Cardiac muscle cell (in vitro differentiated cells and primary cell): ENCODE results near the gene FXYD2. TPM values are rescaled to one million over a fixed set of nuclear protein-coding genes. Genes with fewer than 3 reads are reported as not detected.

Source experiments
- DNase-seq, 2 donors: peaks; one replicate each; pipeline versions ENCODE4 v3.0.0 to v3.0.0-alpha.2; 2010 to 2017; ENCODE audit warnings: low read depth in 1 of 2, low spot score in 1 of 2
- H3K27ac ChIP-seq: fragments of 200-600 bp; sonication (generic); 2 replicates; pipeline ENCODE4 v1.5.1; 2016
- H3K27me3 ChIP-seq: fragments of 200-600 bp; sonication (generic); 2 replicates; pipeline ENCODE4 v1.6.0; 2016; ENCODE audit warnings: control low read depth
- H3K36me3 ChIP-seq: fragments of 200-600 bp; sonication (generic); 2 replicates; pipeline ENCODE4 v1.5.1; 2016; ENCODE audit warnings: control low read depth
- H3K4me1 ChIP-seq: fragments of 200-600 bp; sonication (generic); 2 replicates; pipeline ENCODE4 v1.8.1; 2017; ENCODE audit warnings: low read depth, mild to moderate bottlenecking, mixed run types
- H3K4me3 ChIP-seq: fragments of 200-600 bp; sonication (generic); 2 replicates; pipeline ENCODE4 v1.5.1; 2016; ENCODE audit warnings: mild to moderate bottlenecking
- H3K9me3 ChIP-seq: fragments of 200-600 bp; sonication (generic); 2 replicates; pipeline ENCODE4 v1.5.1; 2017; ENCODE audit warnings: low read depth, mild to moderate bottlenecking, control low read depth
- polyA plus RNA-seq: library from polyadenylated mRNA; unstranded; fragments of >200 nt; fragmentation: Nextera tagmentation; extraction: Ambion mirVana; gene quantifications from 2 replicates; pipeline ENCODE4 v1.2.1, GENCODE V29; 2016
- total RNA-seq: library from RNA; depleted of rRNA; stranded (reverse); fragments of >200 nt; gene quantifications from 2 replicates; pipeline ENCODE4 v1.2.3, GENCODE V29; 2016
- TF ChIP-seq, protein P1 (sequence below): IDR thresholded peaks from 2 replicates; pipeline ENCODE4 v1.5.1; 2012; ENCODE audit warnings: low read depth, mild to moderate bottlenecking, low read length

Gene FXYD2
- total and polyA plus RNA-seq, 2 experiments from 2014 or later = 2.3 to 2.4 TPM

DNA sequence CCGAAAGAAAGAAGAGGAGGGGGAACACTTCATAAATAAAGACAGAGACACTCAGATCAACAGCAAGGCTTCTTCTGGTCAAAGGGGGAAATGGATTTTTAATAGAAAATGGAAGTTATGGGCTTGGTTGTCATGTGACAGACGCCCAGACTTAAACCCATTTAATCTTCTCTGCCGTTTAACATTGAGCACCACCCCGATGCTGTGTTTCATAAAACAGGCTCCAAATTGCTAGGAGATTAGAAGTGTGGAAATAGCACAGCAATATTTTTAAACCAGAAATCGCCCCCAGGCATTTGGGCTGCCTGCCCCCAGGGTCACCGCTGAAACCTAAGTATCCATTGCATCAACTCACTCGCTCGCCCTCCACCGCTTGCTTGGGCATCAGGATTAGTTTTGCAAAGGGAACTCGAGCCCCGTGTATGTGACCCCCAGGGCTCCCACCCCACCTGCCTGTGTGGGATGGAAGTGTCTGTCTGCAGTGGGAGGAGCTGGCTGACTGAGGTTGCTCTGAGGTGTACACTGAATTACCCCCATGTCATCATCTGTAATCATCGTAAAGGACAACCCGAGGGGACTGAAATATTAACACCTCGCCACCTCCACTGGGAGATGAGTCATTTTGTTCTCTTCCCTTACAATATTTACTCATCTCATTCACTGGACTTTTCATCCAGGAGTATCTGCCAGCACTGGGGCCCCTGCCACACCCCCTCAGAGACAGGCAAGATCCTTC is 38.2 kb downstream of the FXYD2 start:
- Histone ChIP-seq H3K4me3 (no peak overlapping the region), H3K9me3 (no peaks in the 10 kb centered on the region), H3K27ac (no peak overlapping the region), H3K4me1 (no peaks in the 10 kb centered on the region), H3K27me3 (peaks cover 29% of the 10 kb centered on the region), H3K36me3 (no peaks in the 10 kb centered on the region)
- DNase-seq = no peak
- TF ChIP-seq, protein P1, sequence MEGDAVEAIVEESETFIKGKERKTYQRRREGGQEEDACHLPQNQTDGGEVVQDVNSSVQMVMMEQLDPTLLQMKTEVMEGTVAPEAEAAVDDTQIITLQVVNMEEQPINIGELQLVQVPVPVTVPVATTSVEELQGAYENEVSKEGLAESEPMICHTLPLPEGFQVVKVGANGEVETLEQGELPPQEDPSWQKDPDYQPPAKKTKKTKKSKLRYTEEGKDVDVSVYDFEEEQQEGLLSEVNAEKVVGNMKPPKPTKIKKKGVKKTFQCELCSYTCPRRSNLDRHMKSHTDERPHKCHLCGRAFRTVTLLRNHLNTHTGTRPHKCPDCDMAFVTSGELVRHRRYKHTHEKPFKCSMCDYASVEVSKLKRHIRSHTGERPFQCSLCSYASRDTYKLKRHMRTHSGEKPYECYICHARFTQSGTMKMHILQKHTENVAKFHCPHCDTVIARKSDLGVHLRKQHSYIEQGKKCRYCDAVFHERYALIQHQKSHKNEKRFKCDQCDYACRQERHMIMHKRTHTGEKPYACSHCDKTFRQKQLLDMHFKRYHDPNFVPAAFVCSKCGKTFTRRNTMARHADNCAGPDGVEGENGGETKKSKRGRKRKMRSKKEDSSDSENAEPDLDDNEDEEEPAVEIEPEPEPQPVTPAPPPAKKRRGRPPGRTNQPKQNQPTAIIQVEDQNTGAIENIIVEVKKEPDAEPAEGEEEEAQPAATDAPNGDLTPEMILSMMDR = no peak

GRCh38 chr11:117782101-117782500 is 42.4 kb downstream of the FXYD2 start:
- Histone ChIP-seq H3K4me1 (no peaks in the 10 kb centered on the region), H3K4me3 (no peak overlapping the region), H3K36me3 (no peaks in the 10 kb centered on the region), H3K27me3 (peaks cover 17% of the 10 kb centered on the region), H3K9me3 (no peaks in the 10 kb centered on the region), H3K27ac (no peak overlapping the region)
- DNase-seq = no peak
- TF ChIP-seq, protein P1 = no peak

GRCh38 chr11:117781627-117782026 is 42.9 kb downstream of the FXYD2 start:
- peaks cover 17% of the 10 kb centered on the region for H3K27me3 ChIP-seq

DNA sequence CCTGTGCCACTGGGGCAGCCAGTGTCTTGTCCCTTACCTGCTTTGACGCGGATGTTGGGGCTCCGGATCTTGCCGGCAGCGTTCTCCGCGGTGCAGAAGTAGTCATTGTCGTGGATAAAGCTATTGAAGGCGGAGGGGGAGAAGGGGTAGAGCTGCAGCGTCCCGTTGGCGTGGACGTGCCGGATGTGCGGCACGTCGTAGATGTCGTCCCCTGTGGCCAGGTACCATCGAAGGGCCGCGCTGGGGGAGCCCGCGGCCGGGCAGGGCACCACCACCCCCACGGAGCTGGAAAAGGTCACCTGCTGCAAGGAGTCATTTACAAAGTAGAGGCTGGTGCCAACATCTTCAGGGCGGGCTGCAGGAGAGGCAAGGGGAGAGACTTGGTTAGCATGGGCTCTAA is 44.1 kb downstream of the FXYD2 start:
- no peak overlapping the region for H3K27ac ChIP-seq
- DNase-seq = no peak
- H3K4me3 ChIP-seq = no peak overlapping the region
- TF ChIP-seq, protein P1 = no peak
- H3K36me3 ChIP-seq = no peaks in the 10 kb centered on the region
- no peaks in the 10 kb centered on the region for H3K4me1 ChIP-seq
- H3K9me3 ChIP-seq = no peaks in the 10 kb centered on the region
- H3K27me3 ChIP-seq = peaks cover 17% of the 10 kb centered on the region

More at GRCh38 chr11:117781627-117782026, 42.9 kb downstream of the FXYD2 start:
- Histone ChIP-seq H3K4me1 (no peaks in the 10 kb centered on the region), H3K36me3 (no peaks in the 10 kb centered on the region), H3K9me3 (no peaks in the 10 kb centered on the region), H3K4me3 (no peak overlapping the region), H3K27ac (no peak overlapping the region)
- TF ChIP-seq, protein P1 = no peak
- no peak for DNase-seq

GRCh38 chr11:117774553-117774952 is 50.0 kb downstream of the FXYD2 start:
- no peaks in the 10 kb centered on the region for H3K36me3 ChIP-seq
- no peak for DNase-seq
- no peaks in the 10 kb centered on the region for H3K27me3 ChIP-seq
- no peaks in the 10 kb centered on the region for H3K4me1 ChIP-seq
- H3K27ac ChIP-seq = no peak overlapping the region
- TF ChIP-seq, protein P1 = no peak
- H3K9me3 ChIP-seq = no peaks in the 10 kb centered on the region
- H3K4me3 ChIP-seq = no peak overlapping the region
